ENCODE measurements around the gene SV2C. TPM values are rescaled to one million over a fixed set of nuclear protein-coding genes. Genes with fewer than 3 reads are reported as not detected.

Gene SV2C
- total and polyA plus RNA-seq, 10 of the 15 experiments (the other 5 are each of a cell fraction or from before 2014, with no cell fraction given) = under 0.01 to 1.1 (median 0.63) TPM

DNA sequence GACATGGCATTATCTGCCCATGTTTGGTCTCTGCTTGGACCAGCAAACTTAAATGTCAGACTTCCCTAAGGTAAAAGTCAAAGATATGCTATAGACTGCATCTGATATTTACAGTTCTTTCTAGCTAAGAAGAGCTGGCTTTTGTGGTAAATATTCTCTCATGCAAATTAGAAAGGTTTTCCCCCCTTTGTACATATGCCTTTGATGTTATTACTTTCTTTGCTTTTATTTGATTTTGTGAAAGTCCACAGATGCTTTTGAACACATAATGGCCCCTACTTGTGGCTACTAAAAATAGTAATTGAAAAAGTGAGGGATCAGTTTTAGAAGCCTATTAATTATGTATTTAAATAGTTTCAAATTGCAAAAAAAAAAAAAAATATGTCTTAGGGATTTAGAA lies 104.2 kb downstream of the SV2C start:
- in situ Hi-C loops (cut with MboI) = no loop called here
- Histone ChIP-seq H3K4me1 (ENCODE audit: control insufficient read depth, insufficient read depth, low read length) (no peaks in the 10 kb centered on the region), H3K9ac (ENCODE audit: control insufficient read depth, insufficient read depth, low read length) (no peak overlapping the region), H3K27me3 (replicated peaks in 1 of 2; ENCODE audit: control insufficient read depth in 2 of 2, insufficient read depth in 2 of 2, low read length in 1 of 2) (no peaks in the 10 kb centered on the region), H4K20me1 (ENCODE audit: control insufficient read depth, insufficient read depth) (no peaks in the 10 kb centered on the region), H3K9me3 (replicated peaks; ENCODE audit: control insufficient read depth, insufficient read depth, low read length) (peaks cover 7% of the 10 kb centered on the region; the same call in 2 of the 3 replicates), H3K4me3 (no peak overlapping the region), H3K36me3 (ENCODE audit: control insufficient read depth in 2 of 2, insufficient read depth in 2 of 2, low read length in 1 of 2) (no peaks in the 10 kb centered on the region), H3K4me2 (ENCODE audit: control insufficient read depth, insufficient read depth) (no peak overlapping the region), H2AFZ (ENCODE audit: control insufficient read depth, low read depth, low read length) (no peak overlapping the region), H3K79me2 (ENCODE audit: control insufficient read depth, insufficient read depth, low read length) (no peaks in the 10 kb centered on the region), H3K27ac (ENCODE audit: control insufficient read depth, insufficient read depth) (no peak overlapping the region)
- intact Hi-C loops (cut with micrococcal nuclease; ENCODE audit: unreplicated experiment) = no loop called here
- FAIRE-seq (no peak), ATAC-seq (no peak), DNase-seq (ENCODE audit: low read depth, low spot score) (no peak)
- BruUV-seq (replicated peaks) = no TSS peak
- POLR2A ChIA-PET = no interaction called here
- RAD21 ChIA-PET (ENCODE audit: unreplicated experiment) = no interaction called here
- SMC1A ChIA-PET (ENCODE audit: uncharacterized antibody, unreplicated experiment) = no interaction called here
- CTCF ChIA-PET = no interaction called here
- TF ChIP-seq IKZF1 (conservative IDR thresholded peaks at IDR 0.05) (no peak), RUNX3 (IDR thresholded peaks at IDR 0.05; ENCODE audit: low read length) (peak; percentile 86), PKNOX1 (IDR thresholded peaks at IDR 0.05) (no peak), MEF2B (IDR thresholded peaks at IDR 0.05; ENCODE audit: partially characterized antibody, poor library complexity, severe bottlenecking) (peak; percentile 24), ZBTB4 (CRISPR knock-in tag; IDR thresholded peaks at IDR 0.05) (no peak), PAX8 (IDR thresholded peaks at IDR 0.05) (no peak), FOXM1 (IDR thresholded peaks at IDR 0.05; ENCODE audit: low read depth, low read length) (peak; percentile 30; the same call in 1 of the 2 replicates), RBBP5 (conservative IDR thresholded peaks at IDR 0.05) (no peak), RCOR1 (conservative IDR thresholded peaks at IDR 0.05; ENCODE audit: low read depth, low read length) (no peak), CREM (IDR thresholded peaks at IDR 0.05; ENCODE audit: low read depth) (peak; percentile 18; the same call in 1 of the 2 replicates), STAT3 (IDR thresholded peaks at IDR 0.05; ENCODE audit: low read depth, low read length) (no peak), TCF12 (IDR thresholded peaks at IDR 0.05; ENCODE audit: low read depth, low read length) (no peak), TCF7 (IDR thresholded peaks at IDR 0.05; ENCODE audit: borderline replicate concordance) (peak; percentile 88; the same call in 1 of the 2 replicates)
- TF ChIP-seq, protein P1, sequence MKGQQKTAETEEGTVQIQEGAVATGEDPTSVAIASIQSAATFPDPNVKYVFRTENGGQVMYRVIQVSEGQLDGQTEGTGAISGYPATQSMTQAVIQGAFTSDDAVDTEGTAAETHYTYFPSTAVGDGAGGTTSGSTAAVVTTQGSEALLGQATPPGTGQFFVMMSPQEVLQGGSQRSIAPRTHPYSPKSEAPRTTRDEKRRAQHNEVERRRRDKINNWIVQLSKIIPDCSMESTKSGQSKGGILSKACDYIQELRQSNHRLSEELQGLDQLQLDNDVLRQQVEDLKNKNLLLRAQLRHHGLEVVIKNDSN (IDR thresholded peaks at IDR 0.05; ENCODE audit: borderline replicate concordance, extremely low read length, insufficient read depth, low read depth, low read length) = no peak
- TF ChIP-seq, protein P2, sequence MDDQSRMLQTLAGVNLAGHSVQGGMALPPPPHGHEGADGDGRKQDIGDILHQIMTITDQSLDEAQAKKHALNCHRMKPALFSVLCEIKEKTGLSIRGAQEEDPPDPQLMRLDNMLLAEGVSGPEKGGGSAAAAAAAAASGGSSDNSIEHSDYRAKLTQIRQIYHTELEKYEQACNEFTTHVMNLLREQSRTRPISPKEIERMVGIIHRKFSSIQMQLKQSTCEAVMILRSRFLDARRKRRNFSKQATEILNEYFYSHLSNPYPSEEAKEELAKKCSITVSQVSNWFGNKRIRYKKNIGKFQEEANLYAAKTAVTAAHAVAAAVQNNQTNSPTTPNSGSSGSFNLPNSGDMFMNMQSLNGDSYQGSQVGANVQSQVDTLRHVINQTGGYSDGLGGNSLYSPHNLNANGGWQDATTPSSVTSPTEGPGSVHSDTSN (IDR thresholded peaks at IDR 0.05; ENCODE audit: insufficient replicate concordance, low read depth, low read length) = no peak
- TF ChIP-seq, protein P3, sequence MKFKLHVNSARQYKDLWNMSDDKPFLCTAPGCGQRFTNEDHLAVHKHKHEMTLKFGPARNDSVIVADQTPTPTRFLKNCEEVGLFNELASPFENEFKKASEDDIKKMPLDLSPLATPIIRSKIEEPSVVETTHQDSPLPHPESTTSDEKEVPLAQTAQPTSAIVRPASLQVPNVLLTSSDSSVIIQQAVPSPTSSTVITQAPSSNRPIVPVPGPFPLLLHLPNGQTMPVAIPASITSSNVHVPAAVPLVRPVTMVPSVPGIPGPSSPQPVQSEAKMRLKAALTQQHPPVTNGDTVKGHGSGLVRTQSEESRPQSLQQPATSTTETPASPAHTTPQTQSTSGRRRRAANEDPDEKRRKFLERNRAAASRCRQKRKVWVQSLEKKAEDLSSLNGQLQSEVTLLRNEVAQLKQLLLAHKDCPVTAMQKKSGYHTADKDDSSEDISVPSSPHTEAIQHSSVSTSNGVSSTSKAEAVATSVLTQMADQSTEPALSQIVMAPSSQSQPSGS (IDR thresholded peaks at IDR 0.05; ENCODE audit: low read length) = peak; percentile 36; the same call in 1 of the 2 replicates
- TF ChIP-seq, protein P4, sequence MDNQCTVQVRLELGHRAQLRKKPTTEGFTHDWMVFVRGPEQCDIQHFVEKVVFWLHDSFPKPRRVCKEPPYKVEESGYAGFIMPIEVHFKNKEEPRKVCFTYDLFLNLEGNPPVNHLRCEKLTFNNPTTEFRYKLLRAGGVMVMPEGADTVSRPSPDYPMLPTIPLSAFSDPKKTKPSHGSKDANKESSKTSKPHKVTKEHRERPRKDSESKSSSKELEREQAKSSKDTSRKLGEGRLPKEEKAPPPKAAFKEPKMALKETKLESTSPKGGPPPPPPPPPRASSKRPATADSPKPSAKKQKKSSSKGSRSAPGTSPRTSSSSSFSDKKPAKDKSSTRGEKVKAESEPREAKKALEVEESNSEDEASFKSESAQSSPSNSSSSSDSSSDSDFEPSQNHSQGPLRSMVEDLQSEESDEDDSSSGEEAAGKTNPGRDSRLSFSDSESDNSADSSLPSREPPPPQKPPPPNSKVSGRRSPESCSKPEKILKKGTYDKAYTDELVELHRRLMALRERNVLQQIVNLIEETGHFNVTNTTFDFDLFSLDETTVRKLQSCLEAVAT (IDR thresholded peaks at IDR 0.05) = no peak
